ENCODE results near the gene EN2.

The EN2 gene

GRCh38 chr7:155455776-155456737 lies 1.9 kb upstream of the EN2 start:
- H3K4me3 ChIP-seq (ENCODE audit: low read depth, low read length) = no peak overlapping the region
- TF ChIP-seq CTCF (IDR thresholded peaks at IDR 0.05; ENCODE audit: borderline replicate concordance, insufficient read depth, low read depth, low read length) = no peak

- no peak for TF ChIP-seq CTCF (IDR thresholded peaks at IDR 0.05; ENCODE audit: borderline replicate concordance, insufficient read depth, low read depth, low read length)
Measured at GRCh38 chr7:155456738-155457543, 988 bp upstream of the EN2 start.

GRCh38 chr7:155457544-155458110 lies 302 bp upstream of the EN2 start:
- no peak for TF ChIP-seq CTCF (IDR thresholded peaks at IDR 0.05; ENCODE audit: borderline replicate concordance, insufficient read depth, low read depth, low read length)
- H3K4me3 ChIP-seq (ENCODE audit: low read depth, low read length) = no peak overlapping the region

More at GRCh38 chr7:155456738-155457543, 988 bp upstream of the EN2 start:
- no peak overlapping the region for H3K4me3 ChIP-seq (ENCODE audit: low read depth, low read length)

GRCh38 chr7:155458878-155459699 lies 1.2 kb downstream of the EN2 start:
- H3K4me3 ChIP-seq (ENCODE audit: low read depth, low read length) = no peak overlapping the region
- no peak for TF ChIP-seq CTCF (IDR thresholded peaks at IDR 0.05; ENCODE audit: borderline replicate concordance, insufficient read depth, low read depth, low read length)

GRCh38 chr7:155459700-155460461 lies 2.0 kb downstream of the EN2 start:
- H3K4me3 ChIP-seq (ENCODE audit: low read depth, low read length) = no peak overlapping the region
- TF ChIP-seq CTCF (IDR thresholded peaks at IDR 0.05; ENCODE audit: borderline replicate concordance, insufficient read depth, low read depth, low read length) = no peak

Measured in GM12875 (cell line).